Trophoblast cell (in vitro differentiated cells and primary cell): ENCODE results near the gene CIB4.

ENCODE experiments used
- DNase-seq, 2 donors: peaks; one replicate each; pipeline ENCODE4 v3.0.0-alpha.2; 2016
- H2AFZ ChIP-seq: 2 replicates; pipeline ENCODE4 v1.6.1; 2013; ENCODE audit warnings: low read length, moderate library complexity, mild to moderate bottlenecking; ENCODE audit not compliant: insufficient read depth, poor library complexity
- H2AK5ac ChIP-seq: 2 replicates; pipeline ENCODE4 v1.6.1; 2013; ENCODE audit warnings: mild to moderate bottlenecking, low read length
- H2BK120ac ChIP-seq: 2 replicates; pipeline ENCODE4 v1.6.1; 2013; ENCODE audit warnings: low read length, mild to moderate bottlenecking, moderate library complexity; ENCODE audit not compliant: insufficient read depth, poor library complexity
- H2BK12ac ChIP-seq: 2 replicates; pipeline ENCODE4 v1.6.1; 2013; ENCODE audit warnings: mild to moderate bottlenecking, low read length, moderate library complexity
- H2BK5ac ChIP-seq: 2 replicates; pipeline ENCODE4 v1.6.1; 2013; ENCODE audit warnings: low read length, low read depth, moderate library complexity, mild to moderate bottlenecking; ENCODE audit not compliant: poor library complexity
- H3K14ac ChIP-seq: 2 replicates; pipeline ENCODE4 v1.6.1; 2013; ENCODE audit warnings: mild to moderate bottlenecking, low read length
- H3K18ac ChIP-seq: 2 replicates; pipeline ENCODE4 v1.6.1; 2013; ENCODE audit warnings: mild to moderate bottlenecking, low read length
- H3K23ac ChIP-seq: 2 replicates; pipeline ENCODE4 v1.6.1; 2013; ENCODE audit warnings: low read length
- H3K27ac ChIP-seq: 2 replicates; pipeline ENCODE4 v1.5.1; 2013; ENCODE audit warnings: low read depth, mild to moderate bottlenecking, inconsistent platforms, low read length, moderate library complexity
- H3K27me3 ChIP-seq: 2 replicates; pipeline ENCODE4 v1.6.1; 2013; ENCODE audit warnings: inconsistent platforms, mild to moderate bottlenecking, low read length, moderate library complexity; ENCODE audit not compliant: insufficient read depth
- H3K36me3 ChIP-seq, 2 experiments: 1 replicate in 1 of 2; 2 replicates in 1 of 2; pipeline ENCODE4 v1.6.1; 2013; ENCODE audit warnings: low read length in 2 of 2, mild to moderate bottlenecking in 2 of 2, moderate library complexity in 1 of 2; ENCODE audit not compliant: insufficient read depth in 2 of 2, control insufficient read depth in 1 of 2
- H3K4ac ChIP-seq: 2 replicates; pipeline ENCODE4 v1.6.1; 2013; ENCODE audit warnings: low read depth, mild to moderate bottlenecking, low read length, moderate library complexity
- H3K4me1 ChIP-seq, 2 experiments: 1 replicate in 1 of 2; 2 replicates in 1 of 2; pipeline ENCODE4 v1.6.1; 2013; ENCODE audit warnings: low read length in 2 of 2, mild to moderate bottlenecking in 2 of 2, moderate library complexity in 1 of 2; ENCODE audit not compliant: insufficient read depth in 2 of 2, control insufficient read depth in 1 of 2
- H3K4me2 ChIP-seq: 2 replicates; pipeline ENCODE4 v1.6.1; 2013; ENCODE audit warnings: inconsistent platforms, mild to moderate bottlenecking, low read length, moderate library complexity
- H3K4me3 ChIP-seq: 2 replicates; pipeline ENCODE4 v1.5.1; 2013; ENCODE audit warnings: mild to moderate bottlenecking, low read depth, low read length, inconsistent platforms
- H3K79me1 ChIP-seq: one replicate; pipeline ENCODE4 v1.6.1; 2013; ENCODE audit warnings: low read length
- H3K79me2 ChIP-seq: 2 replicates; pipeline ENCODE4 v1.6.1; 2013; ENCODE audit warnings: low read length, mild to moderate bottlenecking; ENCODE audit not compliant: control insufficient read depth, insufficient read depth, poor library complexity
- H3K9ac ChIP-seq: 2 replicates; pipeline ENCODE4 v1.6.1; 2013; ENCODE audit warnings: mild to moderate bottlenecking, low read length
- H3K9me3 ChIP-seq: 2 replicates; pipeline ENCODE4 v1.6.1; 2013; ENCODE audit warnings: low read depth, mild to moderate bottlenecking, control low read depth, inconsistent platforms, low read length; ENCODE audit not compliant: insufficient read depth
- H4K12ac ChIP-seq: 2 replicates; pipeline ENCODE4 v1.6.1; 2013; ENCODE audit warnings: low read depth, mild to moderate bottlenecking, low read length, moderate library complexity
- H4K8ac ChIP-seq: 2 replicates; pipeline ENCODE4 v1.6.1; 2013; ENCODE audit warnings: low read depth, mild to moderate bottlenecking, low read length, moderate library complexity
- H4K91ac ChIP-seq: one replicate; pipeline ENCODE4 v1.6.1; 2013; ENCODE audit warnings: low read depth, mild to moderate bottlenecking, low read length, moderate library complexity
- WGBS: extraction: QIAGEN DNeasy Blood & Tissue Kit; methylation state at CpG from one replicate; pipeline ENCODE4 v1.1.7; 2013; ENCODE audit warnings: missing lambda C conversion rate; ENCODE audit not compliant: insufficient read length, insufficient coverage; ENCODE audit errors: extremely low coverage; 5-methylcytosine and 5-hydroxymethylcytosine counted together

The CIB4 gene

GRCh38 chr2:26582890-26583289 is 58.3 kb downstream of the CIB4 start:
- Histone ChIP-seq H4K12ac (no peak overlapping the region), H2BK5ac (no peak overlapping the region), H3K9me3 (peaks cover 2% of the 10 kb centered on the region), H3K23ac (no peak overlapping the region), H2AFZ (no peak overlapping the region), H3K36me3 (no peaks in the 10 kb centered on the region), H3K27me3 (no peaks in the 10 kb centered on the region), H3K27ac (no peak overlapping the region), H3K9ac (no peak overlapping the region), H3K4me1 (no peaks in the 10 kb centered on the region), H3K79me2 (no peaks in the 10 kb centered on the region), H2BK12ac (no peak overlapping the region), H4K91ac (no peak overlapping the region), H3K18ac (no peak overlapping the region), H2AK5ac (no peak overlapping the region), H3K4me3 (no peak overlapping the region), H4K8ac (no peak overlapping the region), H3K4me2 (no peak overlapping the region), H3K79me1 (no peaks in the 10 kb centered on the region), H3K4ac (no peak overlapping the region), H2BK120ac (no peak overlapping the region), H3K14ac (no peak overlapping the region)
- DNase-seq = no peak
- WGBS = no CpG with 5 or more reads among the region's 5 CpGs

- Histone ChIP-seq H3K23ac (no peak overlapping the region), H3K36me3 (no peaks in the 10 kb centered on the region), H3K4me1 (no peaks in the 10 kb centered on the region), H3K79me1 (no peaks in the 10 kb centered on the region), H2BK5ac (no peak overlapping the region), H3K27ac (no peak overlapping the region), H3K14ac (no peak overlapping the region), H3K4me3 (no peak overlapping the region), H3K27me3 (no peaks in the 10 kb centered on the region), H3K9me3 (peaks cover 2% of the 10 kb centered on the region), H2AFZ (no peak overlapping the region), H3K4me2 (no peak overlapping the region), H3K9ac (no peak overlapping the region), H3K4ac (no peak overlapping the region), H4K12ac (no peak overlapping the region), H2BK120ac (no peak overlapping the region), H3K79me2 (no peaks in the 10 kb centered on the region), H3K18ac (no peak overlapping the region), H2BK12ac (no peak overlapping the region), H4K8ac (no peak overlapping the region), H4K91ac (no peak overlapping the region), H2AK5ac (no peak overlapping the region)
- DNase-seq = no peak
- WGBS = no CpG with 5 or more reads among the region's 18 CpGs
Measured at GRCh38 chr2:26581991-26582842, 58.9 kb downstream of the CIB4 start.

- no peak overlapping the region for H2AFZ ChIP-seq
- no peaks in the 10 kb centered on the region for H3K27me3 ChIP-seq
- no peak for DNase-seq
- H3K4me2 ChIP-seq = no peak overlapping the region
- H2BK5ac ChIP-seq = no peak overlapping the region
- no peak overlapping the region for H2BK12ac ChIP-seq
- H3K9ac ChIP-seq = no peak overlapping the region
- no peaks in the 10 kb centered on the region for H3K79me2 ChIP-seq
- H3K9me3 ChIP-seq = peaks cover 2% of the 10 kb centered on the region
- no peak overlapping the region for H4K12ac ChIP-seq
- no peak overlapping the region for H2BK120ac ChIP-seq
- H2AK5ac ChIP-seq = no peak overlapping the region
- no peaks in the 10 kb centered on the region for H3K4me1 ChIP-seq
- no peaks in the 10 kb centered on the region for H3K79me1 ChIP-seq
- H4K91ac ChIP-seq = no peak overlapping the region
- H3K14ac ChIP-seq = no peak overlapping the region
- WGBS = no CpG with 5 or more reads among the region's 12 CpGs
- no peak overlapping the region for H4K8ac ChIP-seq
- H3K4ac ChIP-seq = no peak overlapping the region
- H3K18ac ChIP-seq = no peak overlapping the region
- no peak overlapping the region for H3K23ac ChIP-seq
- H3K4me3 ChIP-seq = no peak overlapping the region
- H3K27ac ChIP-seq = no peak overlapping the region
- H3K36me3 ChIP-seq = no peaks in the 10 kb centered on the region
Measured at GRCh38 chr2:26581266-26581990, 59.7 kb downstream of the CIB4 start.

GRCh38 chr2:26580751-26581150 is 60.4 kb downstream of the CIB4 start:
- DNase-seq = no peak
- Histone ChIP-seq H3K27ac (no peak overlapping the region), H3K79me1 (no peaks in the 10 kb centered on the region), H4K91ac (no peak overlapping the region), H4K12ac (no peak overlapping the region), H3K4ac (no peak overlapping the region), H2AFZ (no peak overlapping the region), H3K14ac (no peak overlapping the region), H3K4me2 (no peak overlapping the region), H3K9me3 (peaks cover 2% of the 10 kb centered on the region), H2BK5ac (no peak overlapping the region), H2BK12ac (no peak overlapping the region), H3K4me3 (no peak overlapping the region), H3K27me3 (no peaks in the 10 kb centered on the region), H2AK5ac (no peak overlapping the region), H4K8ac (no peak overlapping the region), H3K79me2 (no peaks in the 10 kb centered on the region), H3K4me1 (no peaks in the 10 kb centered on the region), H2BK120ac (no peak overlapping the region), H3K9ac (no peak overlapping the region), H3K36me3 (no peaks in the 10 kb centered on the region), H3K18ac (no peak overlapping the region), H3K23ac (no peak overlapping the region)
- no CpG with 5 or more reads among the region's 5 CpGs for WGBS
